Hepatocyte (in vitro differentiated cells): Measurements from ENCODE around the gene FBXW11.

ENCODE experiments used
- CTCF ChIP-seq: fragments of 200-600 bp; sonication (generic); IDR thresholded peaks from 2 replicates; pipeline ENCODE4 v1.5.1; 2016; ENCODE audit warnings: antibody characterized with exemption, mild to moderate bottlenecking; ENCODE audit not compliant: poor library complexity
- EZH2 ChIP-seq: fragments of 200-600 bp; sonication (generic); IDR thresholded peaks from 2 replicates; pipeline ENCODE4 v1.6.1; 2016; ENCODE audit warnings: antibody characterized with exemption, mild to moderate bottlenecking, borderline replicate concordance

GRCh38 chr5:171835066-171835465 is 171.4 kb downstream of the FBXW11 start:
- no peak for TF ChIP-seq CTCF
- no peak for TF ChIP-seq EZH2
